Erythroblast (primary cell): ENCODE results near the gene YTHDC1.
A peak's percentile ranks its signal among the peaks of the same experiment; 100 is the strongest.

Source experiments
- DNase-seq, 2 experiments: peaks; one replicate each; lab custom pipeline; 2025; lab: John Stamatoyannopoulos, UW
- GATA1 ChIP-seq: IDR thresholded peaks from 2 replicates; pipeline ENCODE4 v1.6.1; 2011; ENCODE audit warnings: low read depth, mild to moderate bottlenecking, control low read depth, low read length, moderate library complexity
- POLR2A ChIP-seq: IDR thresholded peaks from 2 replicates; pipeline ENCODE4 v1.6.1; 2011; ENCODE audit warnings: mild to moderate bottlenecking, low read length

Gene YTHDC1

DNA sequence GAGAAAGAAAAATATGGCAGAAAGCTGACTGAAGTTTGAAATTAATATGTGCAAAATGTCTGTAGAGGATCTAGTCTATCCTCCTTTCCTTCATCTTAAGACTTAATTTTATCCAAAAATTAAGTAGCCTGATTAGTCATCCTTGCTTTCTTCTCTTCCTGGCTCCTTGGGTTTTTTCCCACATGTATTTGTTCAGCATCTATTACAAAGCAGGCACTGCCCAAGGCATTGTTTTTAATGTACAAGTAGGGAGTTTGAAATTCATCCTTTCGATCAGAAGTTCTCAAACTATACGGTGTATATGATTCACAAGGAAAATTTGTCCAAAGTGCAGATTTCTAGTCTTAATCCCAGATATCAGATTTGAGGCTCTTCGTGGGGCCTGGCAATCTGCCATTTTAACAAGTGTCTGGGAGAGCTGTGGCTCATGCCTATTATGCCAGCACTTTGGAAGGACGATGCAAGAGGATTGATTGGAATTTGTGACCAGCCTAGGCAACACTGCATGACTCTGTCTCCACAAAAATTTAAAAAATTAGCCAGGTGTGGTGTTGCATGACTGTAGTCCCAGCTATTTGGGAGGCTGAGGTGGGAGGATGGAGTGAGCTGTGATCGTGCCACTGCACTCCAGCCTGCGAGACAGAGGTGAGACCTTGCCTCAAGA is 19.4 kb upstream of the YTHDC1 start:
- TF ChIP-seq POLR2A (no peak), GATA1 (no peak)

DNA sequence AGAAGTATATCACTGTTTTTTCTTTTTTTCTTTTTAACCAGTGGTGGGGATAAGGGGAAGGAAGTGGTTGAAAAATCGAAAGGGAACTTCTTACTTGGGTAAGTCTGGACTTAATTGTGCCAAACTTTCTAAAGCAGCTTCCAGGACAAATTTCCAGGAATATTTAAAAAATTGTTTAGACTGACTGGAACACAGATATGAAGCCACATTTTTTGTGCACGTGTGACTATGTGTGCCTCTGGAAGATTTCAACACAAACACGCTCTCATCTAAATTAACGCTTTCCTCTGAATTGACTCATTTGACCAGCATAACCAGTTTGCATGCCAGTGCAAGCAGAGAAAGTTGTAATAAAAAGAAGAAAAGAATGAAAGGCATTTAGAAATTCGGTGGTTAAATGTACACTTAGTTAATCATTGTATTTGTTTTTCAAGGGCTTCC is 18.8 kb upstream of the YTHDC1 start:
- no peak for DNase-seq
- no peak for TF ChIP-seq POLR2A
- no peak for TF ChIP-seq GATA1

More for the DNA sequence above, 19.4 kb upstream of the YTHDC1 start:
- no peak for DNase-seq

DNA sequence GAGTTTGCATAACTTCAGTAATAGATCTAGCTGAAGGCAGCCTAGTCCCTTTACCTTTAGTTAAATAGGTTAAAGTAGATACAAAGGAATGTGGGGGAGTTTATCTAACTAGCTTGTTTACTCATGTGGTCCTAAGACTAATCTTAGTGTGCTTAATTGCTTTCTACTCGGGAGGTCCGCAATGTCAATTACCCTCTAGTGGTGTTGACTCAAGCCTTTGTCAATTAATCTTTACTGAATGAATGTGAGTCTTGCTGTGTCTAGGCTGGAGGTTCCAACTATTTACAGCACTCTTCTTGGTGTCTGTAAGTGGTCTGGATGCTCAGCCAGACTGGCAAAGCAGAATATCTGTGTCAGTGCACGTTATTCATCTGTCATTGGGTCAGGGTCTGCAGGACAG is 17.9 kb upstream of the YTHDC1 start:
- no peak for TF ChIP-seq POLR2A
- TF ChIP-seq GATA1, result no peak

DNA sequence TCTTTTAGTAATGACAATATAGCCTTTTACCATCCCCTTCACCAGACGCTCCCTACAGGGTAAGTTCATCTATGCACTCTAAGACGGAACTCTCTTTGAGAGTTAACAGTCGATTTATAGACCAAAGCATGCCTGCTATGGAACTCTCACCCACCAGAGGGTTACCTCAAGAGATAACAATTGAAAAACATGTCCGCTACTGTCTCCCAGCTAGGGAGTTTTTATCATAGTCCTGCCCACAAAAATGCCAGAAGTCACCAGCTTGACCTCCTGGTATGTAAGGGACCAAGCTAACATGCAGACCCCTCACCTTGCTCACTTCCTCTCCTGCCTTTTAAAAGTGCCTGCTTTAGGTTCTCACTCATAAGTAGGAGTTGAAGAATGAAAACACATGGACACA is 16.7 kb upstream of the YTHDC1 start:
- TF ChIP-seq POLR2A, result no peak
- no peak for TF ChIP-seq GATA1
- DNase-seq, result no peak

More for the DNA sequence above, 17.9 kb upstream of the YTHDC1 start:
- DNase-seq, result no peak

DNA sequence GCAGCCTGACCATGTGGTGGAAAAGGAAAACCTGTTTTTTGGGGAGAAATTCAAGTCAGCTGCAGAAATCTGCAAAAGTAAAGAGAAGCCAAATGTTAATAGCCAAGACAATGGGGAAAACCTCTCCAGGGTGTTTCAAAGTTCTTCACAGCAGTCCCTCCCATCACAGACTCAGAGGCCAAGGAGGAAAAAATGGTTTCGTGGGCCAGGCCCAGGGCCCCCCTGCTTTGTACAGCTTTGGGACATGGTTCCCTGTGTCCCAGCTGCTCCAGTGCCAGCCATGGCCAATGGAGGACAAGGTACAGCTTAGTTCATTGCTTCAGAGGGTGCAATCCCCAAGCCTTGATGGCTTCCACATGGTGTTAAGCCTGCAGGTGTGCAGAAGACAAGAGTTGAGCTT is 15.2 kb upstream of the YTHDC1 start:
- no peak for DNase-seq
- no peak for TF ChIP-seq GATA1
- no peak for TF ChIP-seq POLR2A

DNA sequence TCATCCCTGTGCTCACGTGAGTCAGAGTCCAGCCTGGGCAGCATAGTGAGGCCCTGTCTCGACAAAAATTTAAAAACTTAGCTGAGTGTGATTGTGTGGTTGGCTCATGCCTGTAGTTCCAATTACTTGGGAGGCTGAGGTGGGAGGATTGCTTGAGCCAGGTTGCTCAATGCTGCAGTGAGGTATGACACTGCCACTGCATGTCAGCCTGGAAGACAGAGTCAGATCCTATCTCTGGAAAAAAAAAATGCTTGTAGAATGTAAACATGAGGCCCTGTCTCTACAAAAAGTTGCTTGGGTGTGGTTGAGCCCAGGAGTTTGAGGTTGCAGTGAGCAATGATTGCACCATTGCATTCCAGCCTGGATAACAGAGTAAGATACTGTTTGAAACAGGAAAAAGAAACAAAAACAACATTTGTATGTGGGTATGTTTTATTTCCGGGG is 11.3 kb upstream of the YTHDC1 start:
- DNase-seq, result peak in 1 of 2 experiments; percentile 21
- TF ChIP-seq POLR2A (no peak), GATA1 (no peak)

DNA sequence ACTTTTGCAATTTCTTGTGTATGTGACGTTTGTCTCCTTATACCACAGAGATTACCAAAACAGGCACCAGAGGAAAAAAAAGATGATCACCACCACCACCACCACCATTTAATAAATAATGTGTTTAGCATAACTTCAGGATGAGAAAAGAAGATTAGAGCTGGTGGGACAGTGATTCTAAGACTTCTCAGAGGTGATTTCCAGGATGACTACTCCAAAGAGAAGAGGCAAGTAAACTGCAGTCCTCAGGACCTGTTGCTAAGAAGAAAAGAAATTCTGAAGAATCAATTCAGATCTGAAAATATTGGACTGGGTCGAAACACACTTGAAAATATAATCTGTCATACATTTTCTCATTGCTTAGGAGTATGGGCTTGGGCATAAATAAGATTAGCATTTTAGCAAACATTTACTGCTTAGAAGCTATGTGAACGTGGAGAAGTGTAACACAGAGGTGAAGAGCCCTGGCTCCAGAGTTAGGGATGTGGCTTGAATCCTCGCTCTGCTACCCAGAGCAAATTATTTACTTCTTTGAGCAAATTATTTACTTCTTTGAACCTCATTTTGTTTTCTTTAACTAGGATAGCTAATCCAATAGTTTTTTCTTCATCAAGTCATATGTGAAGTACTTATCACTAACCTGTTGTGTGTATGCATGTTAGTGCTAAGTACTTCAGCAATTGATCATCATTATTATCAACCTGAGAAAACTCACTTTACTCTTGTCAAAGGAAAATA is 10.5 kb upstream of the YTHDC1 start:
- TF ChIP-seq GATA1, result no peak
- no peak for TF ChIP-seq POLR2A
- DNase-seq, result no peak

DNA sequence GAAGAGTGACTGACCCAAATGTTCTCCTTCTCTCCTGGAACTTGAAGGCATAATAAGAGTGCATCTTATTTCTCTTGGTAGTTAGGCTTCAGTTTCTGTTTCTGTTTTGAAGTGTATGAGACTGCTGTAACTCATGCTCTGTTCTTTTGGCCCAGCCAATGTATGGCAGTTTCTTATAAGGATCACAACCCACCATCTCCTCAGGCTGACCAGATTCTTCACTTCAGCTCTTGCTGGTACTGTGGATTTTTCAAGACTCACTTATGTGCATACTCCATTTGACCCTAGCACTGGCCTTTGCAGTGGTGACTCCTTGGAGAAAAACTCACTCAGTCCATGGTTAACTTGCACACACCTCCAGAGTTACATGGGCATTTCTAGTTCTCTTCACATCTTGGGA is 9.6 kb upstream of the YTHDC1 start:
- DNase-seq, result no peak

DNA sequence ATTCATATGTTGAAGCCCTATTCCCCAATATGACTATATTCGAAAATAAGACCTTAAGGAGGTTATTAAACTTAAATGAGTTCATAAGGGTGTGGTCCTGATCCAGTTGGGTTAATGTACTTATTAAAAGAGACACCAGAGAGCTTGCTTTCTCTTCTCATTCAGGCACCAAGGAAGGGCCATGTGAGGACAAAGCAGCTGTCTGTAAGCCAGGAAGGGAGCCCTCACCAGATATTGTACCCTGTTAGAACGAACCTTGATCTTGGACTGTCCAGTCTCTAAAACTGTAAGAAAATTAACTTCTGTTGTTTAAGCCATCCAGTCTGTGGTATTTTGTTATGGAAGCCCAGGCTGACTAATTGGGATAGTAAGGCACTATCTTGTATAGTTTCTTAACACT is 9.1 kb upstream of the YTHDC1 start:
- DNase-seq, result no peak
- TF ChIP-seq GATA1, result no peak
- no peak for TF ChIP-seq POLR2A

More for the DNA sequence above, 9.6 kb upstream of the YTHDC1 start:
- TF ChIP-seq GATA1 (no peak), POLR2A (no peak)

DNA sequence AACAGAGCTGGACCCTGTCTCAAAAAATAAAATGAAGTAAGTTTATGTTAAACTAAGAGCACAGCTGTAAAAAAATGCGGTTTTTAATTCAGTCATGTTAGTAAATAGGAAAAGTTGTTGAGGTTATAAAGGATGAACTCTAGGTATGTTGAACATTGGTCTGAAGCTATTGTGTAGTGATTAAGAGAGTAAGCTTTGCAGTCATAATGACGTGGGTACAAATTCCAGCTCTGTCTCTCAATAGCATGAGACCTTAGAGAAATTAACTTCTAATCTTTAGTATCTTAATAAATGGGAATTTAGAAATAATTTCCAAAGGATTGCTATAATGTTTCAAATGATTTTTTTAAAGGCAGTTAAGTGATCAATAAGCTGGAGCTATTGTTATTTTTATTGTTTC is 2.9 kb upstream of the YTHDC1 start:
- DNase-seq, result no peak
- no peak for TF ChIP-seq POLR2A
- no peak for TF ChIP-seq GATA1

DNA sequence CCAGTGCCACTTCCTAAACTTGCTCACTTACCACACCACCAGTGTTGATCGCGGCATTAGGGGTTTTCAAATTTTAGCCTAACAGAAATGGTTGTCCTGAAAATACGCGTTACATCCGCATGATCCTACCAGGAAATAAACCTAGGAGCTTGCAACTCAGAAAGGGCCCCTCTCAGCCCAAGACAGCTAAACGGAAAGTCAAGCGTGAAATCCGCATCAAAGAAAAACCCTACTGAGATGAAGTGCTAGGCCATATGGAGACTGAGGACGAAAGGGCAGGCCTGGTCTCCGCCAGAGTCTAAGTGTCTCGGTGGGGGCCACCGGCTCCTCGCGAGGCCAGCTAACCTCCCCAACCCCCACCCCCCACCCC is 626 bp downstream of the YTHDC1 start:
- DNase-seq, result peak; percentile 70 to 81
- no peak for TF ChIP-seq POLR2A
- TF ChIP-seq GATA1, result no peak

DNA sequence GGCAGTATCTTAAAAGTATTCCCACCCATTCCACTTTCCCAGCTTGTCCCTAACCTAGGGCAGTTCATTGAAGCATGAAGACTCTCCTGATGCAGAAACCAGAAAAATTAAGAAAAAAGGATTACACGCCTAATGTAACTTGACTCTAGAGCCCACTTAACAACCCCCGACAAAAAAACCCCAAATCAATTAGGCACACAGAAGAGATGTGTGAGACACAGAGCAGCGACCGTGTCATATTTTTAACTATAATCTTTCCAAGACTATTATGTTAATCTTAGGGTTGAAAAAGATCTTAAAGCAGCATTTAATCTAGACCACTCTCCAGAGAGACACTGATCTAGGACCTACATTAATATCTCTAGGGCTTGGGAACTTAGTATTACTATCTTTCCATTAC is 1.3 kb downstream of the YTHDC1 start:
- TF ChIP-seq POLR2A (no peak), GATA1 (no peak)
- peak in 1 of 2 experiments; percentile 45 for DNase-seq

DNA sequence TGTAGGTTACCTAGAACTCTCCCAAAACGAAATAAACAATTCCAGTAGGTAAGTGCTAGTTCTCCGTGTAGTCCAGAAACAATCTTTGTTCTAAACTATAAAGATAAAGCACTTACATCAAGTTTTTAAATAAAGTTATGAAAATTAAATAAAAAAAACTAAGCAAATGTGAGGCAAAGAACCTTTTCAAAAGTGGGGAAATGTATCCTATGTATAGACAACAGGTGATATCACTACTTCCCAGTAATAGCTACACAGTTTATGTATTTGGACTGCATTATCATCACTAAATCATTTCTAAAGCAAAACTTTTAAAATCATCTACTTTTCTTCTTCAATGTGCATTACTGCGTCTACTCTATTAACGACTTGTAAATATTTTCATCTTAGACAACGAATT is 2.0 kb downstream of the YTHDC1 start:
- DNase-seq, result peak in 1 of 2 experiments; percentile 29
- TF ChIP-seq GATA1, result no peak

DNA sequence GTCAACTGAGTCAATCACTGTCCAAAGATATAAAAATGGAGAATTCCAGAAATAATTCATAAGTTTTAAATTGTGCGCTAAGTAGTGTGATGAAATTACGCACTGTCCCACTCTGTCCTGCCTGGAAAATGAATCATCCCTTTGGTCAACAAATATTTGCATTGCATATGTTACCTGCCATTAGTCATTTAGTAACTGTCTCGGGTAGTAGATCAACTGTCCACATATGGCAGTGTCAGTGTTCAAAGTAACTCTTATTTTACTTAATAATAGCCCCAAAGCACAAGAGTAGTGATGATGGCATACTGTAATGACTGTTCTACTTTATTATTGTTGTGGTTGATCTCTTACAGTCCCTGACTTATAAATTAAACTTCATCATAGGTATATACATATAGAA is 3.4 kb downstream of the YTHDC1 start:
- no peak for TF ChIP-seq GATA1
- no peak for TF ChIP-seq POLR2A
- peak in 1 of 2 experiments; percentile 27 for DNase-seq
